Mesothelial cell of epicardium (in vitro differentiated cells): ENCODE measurements around the gene BAZ1B. TPM values are rescaled to one million over a fixed set of nuclear protein-coding genes. Genes with fewer than 3 reads are reported as not detected.
"Not testable (repeated sequence)": the region's sequence is repeated elsewhere in the genome, so short reads cannot be mapped to it uniquely, and the experiment has no call there.

Source experiments
- DNase-seq, 2 experiments: peaks; one replicate each; pipeline ENCODE4 v3.0.0; 2021; ENCODE audit warnings: low spot score in 2 of 2; ENCODE audit not compliant: unreplicated experiment in 2 of 2
- H3K27ac Mint-ChIP-seq: 2 replicates; pipeline ENCODE4 v1.8.0; 2021; ENCODE audit warnings: mixed read lengths
- H3K27me3 Mint-ChIP-seq: 2 replicates; pipeline ENCODE4 v1.8.0; 2021; ENCODE audit warnings: low read depth, mixed read lengths
- H3K36me3 Mint-ChIP-seq: 2 replicates; pipeline ENCODE4 v1.8.0; 2021; ENCODE audit warnings: mixed read lengths
- H3K4me1 Mint-ChIP-seq: 2 replicates; pipeline ENCODE4 v1.8.0; 2021; ENCODE audit warnings: mixed read lengths
- H3K4me3 Mint-ChIP-seq: 2 replicates; pipeline ENCODE4 v1.8.0; 2021; ENCODE audit warnings: mild to moderate bottlenecking, moderate library complexity, mixed read lengths
- H3K9me3 Mint-ChIP-seq: 2 replicates; pipeline ENCODE4 v1.8.0; 2021; ENCODE audit warnings: mixed read lengths
- CTCF ChIP-seq: fragments of 200-600 bp; sonication (generic); IDR thresholded peaks from one replicate; pipeline ENCODE4 v1.5.0; 2021; ENCODE audit warnings: antibody characterized with exemption; ENCODE audit not compliant: unreplicated experiment
- total RNA-seq: library from RNA; stranded (reverse); gene quantifications from 3 replicates; pipeline ENCODE4 v1.2.1, GENCODE V29; 2021

Gene BAZ1B
- total RNA-seq, 1 donor from 2014 or later = 77.8 TPM

DNA sequence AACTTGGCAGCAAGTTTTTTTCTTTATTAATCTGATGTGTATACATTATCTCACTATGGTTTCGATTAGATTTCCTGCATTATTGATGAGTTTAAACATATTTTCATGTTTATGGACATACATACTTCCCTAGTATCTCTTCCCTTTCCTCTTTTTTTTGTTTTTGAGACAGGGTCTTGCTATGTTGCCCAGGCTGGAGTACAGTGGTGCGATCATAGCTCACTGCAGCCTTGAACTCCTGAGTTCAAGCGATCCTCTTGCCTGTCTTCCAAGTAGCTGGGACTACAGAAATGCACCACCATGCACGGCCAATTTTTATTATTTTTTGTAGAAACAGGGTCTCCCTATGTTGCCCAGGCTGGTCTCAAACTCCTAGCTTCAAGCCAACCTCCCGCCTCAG lies 18.9 kb downstream of the BAZ1B start:
- no peaks in the 10 kb centered on the region for H3K27me3 Mint-ChIP-seq
- TF ChIP-seq CTCF = no peak
- H3K27ac Mint-ChIP-seq = no peak overlapping the region
- H3K4me1 Mint-ChIP-seq = no peaks in the 10 kb centered on the region
- H3K9me3 Mint-ChIP-seq = no peaks in the 10 kb centered on the region
- H3K36me3 Mint-ChIP-seq = peaks cover 43% of the 10 kb centered on the region
- DNase-seq = no peak
- H3K4me3 Mint-ChIP-seq = no peak overlapping the region

DNA sequence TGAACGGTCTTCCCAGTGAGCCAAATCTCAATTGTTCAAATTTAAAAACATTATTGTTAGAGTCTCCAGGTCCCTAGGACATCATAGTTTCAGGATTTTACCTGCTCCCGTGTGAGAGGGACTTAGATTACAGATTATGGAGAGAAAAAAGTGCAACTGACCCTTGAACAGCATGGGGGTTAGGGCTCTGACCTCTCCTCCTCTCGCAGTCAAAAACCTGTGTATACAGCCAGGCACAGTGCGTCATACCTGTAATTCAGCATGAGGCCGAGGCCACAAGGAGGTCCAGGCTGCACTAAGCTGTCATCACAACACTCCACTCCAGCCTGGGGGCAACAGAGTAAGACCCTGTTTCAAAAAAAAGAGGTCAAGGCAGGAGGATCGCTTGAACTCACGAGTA lies 25.5 kb downstream of the BAZ1B start:
- Mint-ChIP-seq H3K4me3 (no peak overlapping the region), H3K9me3 (peaks cover 5% of the 10 kb centered on the region), H3K27ac (no peak overlapping the region), H3K4me1 (no peaks in the 10 kb centered on the region), H3K36me3 (peaks cover 54% of the 10 kb centered on the region), H3K27me3 (no peaks in the 10 kb centered on the region)
- no peak for DNase-seq
- TF ChIP-seq CTCF = no peak

GRCh38 chr7:73495507-73495906 lies 26.6 kb downstream of the BAZ1B start:
- H3K36me3 Mint-ChIP-seq = peaks cover 48% of the 10 kb centered on the region
- not testable (repeated sequence) for H3K4me3 Mint-ChIP-seq, H3K9me3 Mint-ChIP-seq

GRCh38 chr7:73489976-73490375 lies 32.1 kb downstream of the BAZ1B start:
- H3K9me3 Mint-ChIP-seq = no peaks in the 10 kb centered on the region
- no peak overlapping the region for H3K27ac Mint-ChIP-seq
- H3K36me3 Mint-ChIP-seq = peaks cover 30% of the 10 kb centered on the region

More at GRCh38 chr7:73495507-73495906, 26.6 kb downstream of the BAZ1B start:
- DNase-seq, H3K27ac Mint-ChIP-seq, H3K4me1 Mint-ChIP-seq, H3K27me3 Mint-ChIP-seq: not testable (repeated sequence)

GRCh38 chr7:73487486-73487885 lies 34.6 kb downstream of the BAZ1B start:
- Mint-ChIP-seq H3K4me3 (no peak overlapping the region), H3K27ac (no peak overlapping the region), H3K9me3 (no peaks in the 10 kb centered on the region), H3K36me3 (peaks cover 21% of the 10 kb centered on the region), H3K4me1 (no peaks in the 10 kb centered on the region), H3K27me3 (no peaks in the 10 kb centered on the region)
- TF ChIP-seq CTCF = no peak
- no peak for DNase-seq

More at GRCh38 chr7:73489976-73490375, 32.1 kb downstream of the BAZ1B start:
- Mint-ChIP-seq H3K4me1 (no peaks in the 10 kb centered on the region), H3K27me3 (no peaks in the 10 kb centered on the region), H3K4me3 (no peak overlapping the region)
- TF ChIP-seq CTCF = no peak
- DNase-seq = no peak

GRCh38 chr7:73483171-73483570 lies 38.9 kb downstream of the BAZ1B start:
- Mint-ChIP-seq H3K4me3 (no peak overlapping the region), H3K27ac (peak overlapping the region; percentile 25), H3K9me3 (no peaks in the 10 kb centered on the region), H3K4me1 (no peaks in the 10 kb centered on the region), H3K27me3 (no peaks in the 10 kb centered on the region), H3K36me3 (peaks cover 31% of the 10 kb centered on the region)
- no peak for DNase-seq
- TF ChIP-seq CTCF = no peak
